ENCODE measurements around the gene CCDC175. TPM values are rescaled to one million over a fixed set of nuclear protein-coding genes. Genes with fewer than 3 reads are reported as not detected.

The CCDC175 gene
- total RNA-seq: not detected

- 0 to 22% methylated on average over 2 to 19 of the region's 46 CpGs for WGBS, 2 donors (ENCODE audit: low coverage in 1 of 2)
Observed at GRCh38 chr14:59576332-59577294, at the start of gene CCDC175. Gene CCDC175, minus strand, starts transcription at chr14:59576812. Its CDS starts 37 bp downstream, at chr14:59576775.

GRCh38 chr14:59622631-59623030 is 46.0 kb upstream of the CCDC175 start:
- WGBS, 2 donors (ENCODE audit: low coverage in 1 of 2): 6 to 46% methylated on average over 2 of the region's 2 CpGs
- Histone ChIP-seq H3K36me3 (no peaks in the 10 kb centered on the region), H3K4me3 (no peak overlapping the region), H3K27me3 (no peaks in the 10 kb centered on the region), H3K4me1 (no peaks in the 10 kb centered on the region), H3K27ac (no peak overlapping the region), H3K9me3 (no peaks in the 10 kb centered on the region)
- TF ChIP-seq EP300 (IDR thresholded peaks at IDR 0.05): no peak
- ATAC-seq: no peak

More at GRCh38 chr14:59576332-59577294, at the start of gene CCDC175:
- peak; percentile 66 for ATAC-seq
- Histone ChIP-seq H3K4me3 (peak within 1 kb of the TSS; percentile 29 to 47), H3K27ac (no peak within 1 kb of the TSS), H3K9me3 (no peaks in the 10 kb centered on the region), H3K36me3 (no peaks in the 10 kb centered on the region), H3K27me3 (peaks cover 26% of the 10 kb centered on the region), H3K4me1 (peaks cover 0 to 11% (median 4%) of the 10 kb centered on the region in 3 donors)
- TF ChIP-seq CTCF (IDR thresholded peaks at IDR 0.05) (peak; percentile 35 to 70 (median 51)), POLR2AphosphoS5 (IDR thresholded peaks at IDR 0.05) (no peak), EP300 (IDR thresholded peaks at IDR 0.05) (no peak), POLR2A (IDR thresholded peaks at IDR 0.05) (no peak)

- no peak for ATAC-seq
- H3K4me3 ChIP-seq: no peak overlapping the region
- WGBS, 2 donors (ENCODE audit: low coverage in 1 of 2): 69 to 74% methylated on average over 2 of the region's 2 CpGs
Observed at GRCh38 chr14:59619061-59619460, 42.4 kb upstream of the CCDC175 start.

GRCh38 chr14:59601056-59601455 is 24.4 kb upstream of the CCDC175 start:
- TF ChIP-seq POLR2AphosphoS5 (IDR thresholded peaks at IDR 0.05) (no peak), EP300 (IDR thresholded peaks at IDR 0.05) (no peak), POLR2A (IDR thresholded peaks at IDR 0.05) (no peak), CTCF (IDR thresholded peaks at IDR 0.05) (no peak)
- Histone ChIP-seq H3K9me3 (no peaks in the 10 kb centered on the region), H3K36me3 (no peaks in the 10 kb centered on the region), H3K4me3 (no peak overlapping the region), H3K27me3 (no peaks in the 10 kb centered on the region), H3K27ac (no peak overlapping the region), H3K4me1 (no peaks in the 10 kb centered on the region)
- ATAC-seq: no peak
- WGBS, 2 donors (ENCODE audit: low coverage in 1 of 2): 28 to 60% methylated on average over 3 of the region's 3 CpGs

More at GRCh38 chr14:59619061-59619460, 42.4 kb upstream of the CCDC175 start:
- Histone ChIP-seq H3K27ac (no peak overlapping the region), H3K27me3 (no peaks in the 10 kb centered on the region), H3K9me3 (no peaks in the 10 kb centered on the region), H3K4me1 (no peaks in the 10 kb centered on the region), H3K36me3 (no peaks in the 10 kb centered on the region)
- no peak for TF ChIP-seq EP300 (IDR thresholded peaks at IDR 0.05)
- no peak for TF ChIP-seq POLR2A (IDR thresholded peaks at IDR 0.05)
- TF ChIP-seq POLR2AphosphoS5 (IDR thresholded peaks at IDR 0.05): no peak
- TF ChIP-seq CTCF (IDR thresholded peaks at IDR 0.05): no peak

GRCh38 chr14:59600211-59600945 is 23.8 kb upstream of the CCDC175 start:
- Histone ChIP-seq H3K9me3 (no peaks in the 10 kb centered on the region), H3K36me3 (no peaks in the 10 kb centered on the region), H3K4me1 (no peaks in the 10 kb centered on the region), H3K27ac (no peak overlapping the region), H3K4me3 (no peak overlapping the region), H3K27me3 (no peaks in the 10 kb centered on the region)
- 94 to 100% methylated on average over 2 of the region's 2 CpGs for WGBS, 2 donors (ENCODE audit: low coverage in 1 of 2)
- no peak for ATAC-seq
- TF ChIP-seq POLR2A (IDR thresholded peaks at IDR 0.05) (no peak), EP300 (IDR thresholded peaks at IDR 0.05) (no peak), CTCF (IDR thresholded peaks at IDR 0.05) (no peak), POLR2AphosphoS5 (IDR thresholded peaks at IDR 0.05) (no peak)

All from gastroesophageal sphincter (tissue), 4 donors.